G401 (cell line): ENCODE measurements around the gene CAP2. TPM values are rescaled to one million over a fixed set of nuclear protein-coding genes. Genes with fewer than 3 reads are reported as not detected.
"Not testable (repeated sequence)": the region's sequence is repeated elsewhere in the genome, so short reads cannot be mapped to it uniquely, and the experiment has no call there.

Experiments used
- DNase-seq: peaks from one replicate; pipeline ENCODE4 v3.0.0-alpha.2; 2015; ENCODE audit warnings: low spot score
- in situ Hi-C: cut with HindIII; loops from 2 replicates; pipeline ENCODE4 v1.10.0; 2016; ENCODE audit warnings: low sequenced_read_pairs, mixed read lengths
- total RNA-seq: library from RNA; depleted of rRNA; stranded (reverse); fragments of >200 nt; shearing (Covaris generic); gene quantifications from 2 replicates; pipeline ENCODE4 v1.2.3, GENCODE V29; 2014

CAP2 gene
- total RNA-seq, 1 experiment from 2014 or later: 5.3 TPM

DNA sequence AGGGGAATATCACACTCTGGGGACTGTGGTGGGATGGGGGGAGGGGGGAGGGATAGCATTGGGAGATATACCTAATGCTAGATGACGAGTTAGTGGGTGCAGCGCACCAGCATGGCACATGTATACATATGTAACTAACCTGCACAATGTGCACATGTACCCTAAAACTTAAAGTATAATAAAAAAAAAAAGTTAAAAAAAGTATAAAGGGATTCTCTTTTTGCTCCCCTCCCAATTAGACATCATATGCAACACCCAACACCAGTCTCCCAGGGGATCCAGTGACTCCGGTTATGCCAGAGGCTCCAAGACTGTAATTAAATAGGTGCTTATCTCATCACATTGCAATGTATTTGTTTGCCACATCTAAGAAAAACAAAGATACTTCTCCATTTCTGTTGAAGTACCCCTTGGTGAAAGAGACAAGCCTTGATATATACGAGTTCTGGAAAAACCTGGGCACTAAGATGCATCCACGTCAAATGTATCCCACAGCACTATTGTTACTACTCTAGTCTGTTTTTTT is 35.3 kb downstream of the CAP2 start:
- in situ Hi-C loops, DNase-seq: not testable (repeated sequence)

DNA sequence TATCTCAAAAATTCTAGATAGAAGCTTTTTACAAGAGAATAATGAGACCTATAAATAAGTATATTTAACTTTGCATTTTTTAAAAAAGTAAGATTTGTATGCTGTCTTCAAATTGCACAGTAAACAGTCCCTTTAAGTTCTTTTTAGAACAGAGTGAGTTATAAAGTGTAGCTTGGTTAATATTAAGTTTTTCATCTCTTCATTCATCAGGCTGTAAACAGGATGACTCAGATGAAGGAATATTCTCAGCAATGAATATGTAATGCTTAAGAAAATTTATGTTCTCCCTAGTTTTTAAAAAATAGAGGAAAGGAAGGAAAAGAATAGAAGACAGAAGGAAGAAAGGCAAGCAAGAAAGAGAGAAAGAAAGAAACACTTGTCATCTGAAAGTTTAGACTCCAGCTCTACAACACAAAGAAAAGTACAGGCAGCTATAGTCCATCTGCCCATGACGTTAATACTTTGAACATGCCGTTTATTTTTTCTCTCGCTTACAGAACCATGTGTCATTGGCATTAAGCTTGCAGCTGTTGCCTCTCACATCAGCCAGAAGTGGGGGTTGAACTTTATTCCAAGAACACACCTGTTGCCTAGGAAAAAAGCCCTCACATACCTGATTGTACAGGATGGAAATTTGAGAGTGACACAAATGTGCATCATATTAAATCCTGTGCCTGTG is 36.1 kb downstream of the CAP2 start:
- DNase-seq: no peak
- in situ Hi-C loops: no loop called here

DNA sequence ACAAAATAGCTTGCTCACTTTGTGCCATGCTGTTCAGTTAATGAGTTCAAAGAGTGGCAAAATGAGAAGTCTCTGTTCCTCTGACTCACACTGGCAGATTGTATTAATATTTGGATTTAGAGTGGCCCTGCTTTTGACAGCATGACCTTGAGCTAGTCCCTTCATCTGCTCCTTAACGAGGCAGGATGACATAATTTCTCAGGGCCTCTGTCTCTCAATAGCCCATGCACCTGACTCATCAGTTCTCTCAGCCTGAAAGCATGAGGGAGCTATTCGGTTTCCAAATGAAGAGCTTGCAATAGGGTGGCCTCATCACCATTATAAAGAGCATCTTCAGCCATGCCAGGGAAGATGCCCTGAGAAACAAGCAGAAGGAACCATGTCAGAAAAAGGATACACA is 38.2 kb downstream of the CAP2 start:
- no peak for DNase-seq
- in situ Hi-C loops: no loop called here

DNA sequence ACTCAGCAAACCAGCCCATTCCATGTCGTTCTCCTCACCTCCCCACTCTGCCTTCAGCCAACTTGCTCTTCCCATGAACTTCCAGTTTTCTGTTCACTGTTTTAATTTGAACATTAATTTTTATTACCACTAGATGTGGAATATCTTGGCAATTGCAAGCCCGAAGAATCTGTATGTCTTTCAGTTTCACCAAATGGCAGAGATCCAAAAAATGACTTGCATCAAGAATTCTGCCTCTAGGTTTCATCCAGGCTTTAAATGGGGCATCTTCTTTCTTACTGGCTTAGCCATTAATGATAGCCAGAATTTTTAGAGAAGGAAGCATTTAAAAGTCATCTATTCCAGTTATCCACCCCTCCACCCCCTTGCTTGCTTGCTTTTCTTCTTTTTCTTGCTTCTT is 39.0 kb downstream of the CAP2 start:
- no peak for DNase-seq
- in situ Hi-C loops: no loop called here

DNA sequence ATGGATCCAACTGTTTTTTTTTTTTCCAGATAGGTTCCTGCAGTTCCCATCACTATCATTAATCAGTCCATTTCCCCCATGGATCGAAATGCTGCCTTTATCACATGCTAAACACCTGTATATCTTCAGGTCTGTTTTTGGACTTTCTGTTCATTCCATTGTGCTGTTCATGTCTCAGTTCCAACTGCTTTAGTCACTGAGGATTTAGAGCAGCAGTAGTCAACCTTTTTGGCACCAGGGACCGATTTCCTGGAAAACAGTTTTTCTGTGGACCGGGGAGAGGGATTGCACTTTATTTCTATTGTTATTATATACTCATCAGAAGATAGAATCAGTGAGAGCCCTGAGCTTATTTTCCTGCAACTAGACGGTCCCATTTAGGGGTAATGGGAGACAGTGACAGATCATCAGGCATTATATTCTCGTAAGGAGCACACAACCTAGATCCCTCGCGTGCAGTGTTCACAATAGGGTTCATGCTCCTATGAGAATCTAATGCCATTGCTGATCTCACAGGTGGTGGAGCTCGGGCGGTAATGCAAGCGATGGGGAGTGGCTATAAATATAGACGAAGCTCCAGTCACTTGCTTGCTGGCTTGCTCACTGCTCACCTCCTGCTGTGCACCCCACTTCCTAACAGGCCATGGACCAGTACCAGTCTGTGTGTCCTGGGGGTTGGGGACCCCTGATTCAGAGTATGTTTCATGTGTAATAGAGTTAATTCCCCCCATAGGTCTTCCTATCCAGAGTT is 46.0 kb downstream of the CAP2 start:
- DNase-seq: no peak
- in situ Hi-C loops: no loop called here

DNA sequence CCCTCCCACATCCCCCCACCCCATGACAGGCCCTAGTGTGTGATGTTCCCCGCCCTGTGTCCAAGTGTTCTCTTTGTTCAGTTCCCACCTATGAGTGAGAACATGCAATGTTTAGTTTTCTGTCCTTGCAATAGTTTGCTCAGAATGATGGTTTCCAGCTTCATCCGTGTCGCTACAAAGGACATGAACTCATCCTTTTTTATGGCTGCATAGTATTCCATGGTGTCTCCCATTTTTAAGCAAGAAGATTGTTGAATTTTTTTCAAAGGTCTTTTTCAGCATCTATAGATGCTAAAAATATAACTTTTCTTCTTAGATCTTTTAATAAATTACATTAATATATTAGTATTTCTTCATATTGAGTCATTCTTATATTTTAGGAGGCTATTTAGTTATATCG is 47.4 kb downstream of the CAP2 start:
- DNase-seq, in situ Hi-C loops: not testable (repeated sequence)

DNA sequence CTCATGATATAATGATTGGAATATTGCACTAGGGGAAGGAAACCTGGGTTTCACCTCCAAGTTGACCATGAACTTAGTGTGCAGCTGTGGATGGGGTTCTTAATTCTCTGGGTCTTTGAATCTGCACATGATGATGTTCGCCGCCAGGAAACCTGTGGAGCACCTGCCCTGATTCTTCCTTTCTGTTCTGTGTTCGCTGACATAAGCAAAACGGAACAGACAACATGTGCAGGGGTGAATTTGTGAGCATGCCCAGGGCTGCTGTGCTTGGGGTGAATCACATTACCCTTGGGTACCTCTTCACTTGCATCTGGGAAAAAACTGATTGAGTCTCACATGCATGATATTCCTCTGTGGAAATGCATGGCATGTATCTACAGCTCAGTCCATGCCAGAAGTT is 48.8 kb downstream of the CAP2 start:
- in situ Hi-C loops: no loop called here
- no peak for DNase-seq

DNA sequence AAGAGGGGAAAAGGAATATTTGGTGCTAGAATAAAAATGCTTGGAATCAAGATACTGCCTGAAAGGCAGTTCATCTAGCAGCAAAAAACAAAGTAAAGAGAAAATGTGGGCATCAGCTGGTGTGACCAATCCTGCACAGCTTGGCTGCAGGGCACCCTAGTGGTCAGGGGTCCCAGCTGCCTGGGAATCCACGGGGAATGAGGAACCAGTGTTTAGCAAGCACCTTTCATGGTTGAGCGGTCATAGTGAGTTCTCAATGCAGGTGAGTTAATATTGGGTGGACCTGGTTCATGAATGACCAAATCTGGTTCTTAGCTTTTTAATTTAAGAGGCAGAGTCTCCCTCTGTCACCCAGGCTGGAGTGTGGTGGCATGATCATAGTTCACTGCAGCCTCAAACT is 53.3 kb downstream of the CAP2 start:
- in situ Hi-C loops: no loop called here
- DNase-seq: no peak

DNA sequence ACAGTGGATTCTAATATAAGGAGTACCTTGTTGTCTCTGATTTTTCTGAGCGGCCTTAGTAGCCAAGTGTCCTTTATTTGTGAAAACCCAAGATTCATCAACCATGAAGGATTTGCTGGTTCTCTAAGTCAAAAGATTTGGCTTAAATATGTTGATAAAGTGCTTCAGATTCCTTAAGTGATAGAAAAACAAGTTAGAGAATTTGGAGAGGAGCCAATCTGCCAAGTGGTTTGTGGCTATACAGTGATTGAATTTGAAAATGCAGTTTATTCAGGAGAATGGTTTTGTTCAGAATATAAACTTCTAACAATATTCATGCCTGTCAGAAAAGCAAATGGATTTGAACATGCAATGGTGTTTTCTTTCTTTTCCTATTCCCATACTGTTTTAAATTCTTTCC is 54.8 kb downstream of the CAP2 start:
- in situ Hi-C loops: no loop called here

DNA sequence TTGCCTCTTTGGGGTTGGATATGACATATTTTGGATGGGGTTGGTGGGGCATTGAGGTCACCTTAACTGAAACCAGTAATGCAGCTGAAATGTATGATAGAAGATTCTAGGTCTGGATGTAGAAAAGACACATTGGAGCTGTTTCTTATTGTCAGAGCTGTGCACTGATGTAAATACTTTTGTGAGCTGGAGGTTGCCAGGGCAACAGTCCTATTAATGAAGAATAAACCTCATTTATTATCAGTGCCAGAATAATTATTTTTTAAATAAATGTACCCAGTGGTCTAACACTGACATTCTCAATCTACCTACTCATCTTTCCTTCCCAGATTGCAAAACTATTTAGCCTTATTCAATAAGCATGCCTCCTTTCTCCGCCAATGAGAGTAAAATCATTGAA is 57.0 kb downstream of the CAP2 start:
- no peak for DNase-seq
- in situ Hi-C loops: no loop called here

More for the DNA sequence above, 54.8 kb downstream of the CAP2 start:
- DNase-seq: no peak

DNA sequence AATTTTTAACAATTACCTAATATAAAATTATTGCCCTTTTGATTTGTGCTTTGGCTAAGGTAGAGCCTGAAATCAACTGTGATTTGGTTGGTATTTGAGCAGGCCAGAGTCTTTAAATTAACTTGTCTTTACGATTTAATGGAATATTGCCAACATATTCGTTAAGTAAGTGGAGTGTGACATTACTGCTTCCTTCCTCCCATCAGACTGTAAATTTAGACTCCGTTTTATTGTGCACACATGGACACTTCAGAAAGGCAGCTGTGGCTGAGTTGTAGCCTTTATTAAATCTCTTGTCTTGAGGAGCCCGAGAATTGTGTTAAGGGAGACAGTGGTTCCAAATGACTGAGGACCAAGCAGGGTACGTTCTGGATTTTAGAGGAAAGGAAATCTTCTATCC is 57.4 kb downstream of the CAP2 start:
- no peak for DNase-seq
- in situ Hi-C loops: no loop called here

DNA sequence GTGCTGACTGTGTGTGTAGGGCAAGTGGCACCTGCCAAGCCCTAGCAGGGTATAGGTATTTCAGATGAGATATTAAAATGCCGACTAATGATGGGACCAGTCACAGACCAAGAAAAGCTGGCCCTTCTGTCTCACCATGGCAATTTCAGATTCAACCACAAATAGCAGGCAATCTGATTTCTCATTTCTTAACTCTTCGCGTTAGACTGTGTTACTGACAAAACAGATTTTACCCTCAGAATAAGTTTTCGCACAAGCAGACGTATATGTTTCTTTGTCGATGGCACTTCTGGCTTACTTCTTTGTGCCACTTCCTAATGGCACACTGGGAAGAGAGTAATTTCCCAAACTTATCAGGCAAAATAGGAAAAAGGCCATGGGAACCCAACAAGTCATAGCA is 58.7 kb downstream of the CAP2 start:
- in situ Hi-C loops: no loop called here

DNA sequence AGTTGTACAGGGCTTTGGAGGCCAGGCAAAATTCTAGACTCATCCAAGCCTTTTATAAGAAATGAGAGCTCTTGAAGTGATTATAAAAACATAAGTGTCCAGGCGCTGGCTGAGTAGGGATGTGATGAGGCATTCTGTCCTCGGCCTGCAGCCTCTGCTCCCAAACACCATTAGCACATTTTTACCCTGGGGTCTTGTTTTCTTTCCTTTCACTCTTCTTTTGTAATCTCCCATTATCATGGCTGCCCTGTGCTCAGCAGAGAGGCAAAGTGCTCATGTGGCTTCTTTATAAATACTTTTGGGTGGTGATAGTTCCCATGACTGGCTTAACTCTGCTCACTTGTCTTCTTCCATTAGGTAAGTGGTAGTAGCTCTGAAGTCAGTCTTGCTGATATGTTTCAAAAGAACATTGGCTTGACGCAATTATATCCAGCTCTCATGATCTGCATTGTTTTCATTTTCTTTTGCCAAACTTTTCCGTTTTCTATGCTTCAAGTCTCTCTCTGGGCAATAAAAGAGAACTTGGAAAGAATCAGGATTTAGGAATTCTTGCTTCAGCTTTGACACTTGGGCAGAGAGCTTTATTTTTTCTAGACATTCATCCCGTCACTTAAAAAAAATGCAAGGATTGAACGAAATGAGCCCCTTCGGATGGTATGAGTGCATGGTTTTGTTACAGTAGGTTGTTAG is 61.1 kb downstream of the CAP2 start:
- in situ Hi-C loops: no loop called here
- no peak for DNase-seq

More for the DNA sequence above, 58.7 kb downstream of the CAP2 start:
- no peak for DNase-seq

DNA sequence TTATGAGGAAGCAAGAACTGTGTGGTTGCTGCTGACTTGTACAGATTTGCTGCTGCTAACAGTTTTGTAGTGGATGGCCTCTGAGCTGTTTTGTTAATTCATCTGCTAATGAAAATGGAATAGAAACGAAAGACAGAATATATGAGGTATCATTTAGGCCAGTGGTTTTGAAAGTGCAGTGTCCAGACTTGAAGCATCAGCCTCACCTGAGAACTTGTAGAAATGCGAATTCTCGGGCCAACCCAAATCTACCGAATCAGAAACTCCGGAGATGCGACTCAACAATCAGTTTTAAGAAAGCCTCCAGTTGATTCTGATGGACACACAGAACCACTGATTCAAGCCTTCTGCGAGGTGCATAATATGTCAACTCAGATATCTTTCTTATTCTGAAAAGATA is 62.5 kb downstream of the CAP2 start:
- DNase-seq: no peak
- in situ Hi-C loops: no loop called here

DNA sequence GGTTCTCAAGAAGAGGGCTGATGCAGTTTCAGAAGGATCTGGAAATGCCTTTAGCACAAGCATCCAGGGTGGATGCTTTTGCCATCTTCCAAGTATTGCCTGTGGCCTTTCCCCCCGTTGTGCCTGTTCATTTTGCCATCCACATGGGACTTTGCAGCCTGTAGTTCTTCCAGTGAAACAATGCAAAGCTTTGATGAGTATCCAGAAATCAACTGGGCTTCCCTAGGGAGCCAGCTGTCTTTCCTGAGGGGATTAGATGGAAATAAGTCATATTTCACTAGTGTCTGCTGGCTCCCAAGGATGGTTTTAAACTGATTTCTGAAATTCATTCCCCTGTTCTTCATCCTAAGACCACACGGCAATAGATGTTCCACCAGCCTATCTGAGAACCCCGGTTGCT is 63.3 kb downstream of the CAP2 start:
- DNase-seq: no peak
- in situ Hi-C loops: no loop called here

DNA sequence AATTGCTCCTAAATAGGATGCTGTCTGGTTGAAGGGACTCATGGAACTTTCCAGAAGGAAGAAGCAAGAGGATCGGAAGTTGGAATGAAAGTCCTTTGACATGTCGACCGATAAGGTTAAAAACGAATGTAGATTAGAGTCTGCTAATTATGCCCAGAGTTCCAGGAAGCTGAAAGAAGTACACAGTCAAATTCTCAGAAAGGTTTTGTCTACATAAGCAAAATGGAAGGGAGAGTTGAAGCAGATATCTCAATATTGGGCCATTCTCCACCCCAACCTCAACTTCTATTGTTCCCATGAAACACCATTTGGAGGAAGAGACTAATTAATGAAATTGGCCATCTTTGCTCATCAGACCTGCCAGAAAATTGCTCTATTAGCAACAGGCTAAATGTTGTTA is 64.0 kb downstream of the CAP2 start:
- in situ Hi-C loops: no loop called here
- no peak for DNase-seq

DNA sequence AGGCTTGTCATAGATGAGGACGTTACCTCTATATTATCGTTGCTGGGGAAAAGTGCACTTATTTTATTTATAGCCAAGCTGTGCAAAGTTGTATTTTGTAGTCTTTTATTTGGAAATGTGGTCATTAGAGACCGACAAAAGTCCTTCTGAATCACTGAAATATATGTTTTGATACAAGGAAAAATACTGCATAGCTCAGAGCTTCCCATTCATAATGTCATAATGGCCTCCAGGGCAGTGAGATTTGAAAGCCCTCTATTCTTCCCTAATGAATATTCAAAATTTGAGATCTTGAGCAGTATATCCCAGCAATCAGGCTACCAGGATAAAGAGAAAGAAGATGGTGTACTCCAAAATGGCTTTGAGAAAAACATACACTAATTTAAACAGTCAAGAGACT is 64.6 kb downstream of the CAP2 start:
- in situ Hi-C loops: no loop called here
- DNase-seq: no peak

DNA sequence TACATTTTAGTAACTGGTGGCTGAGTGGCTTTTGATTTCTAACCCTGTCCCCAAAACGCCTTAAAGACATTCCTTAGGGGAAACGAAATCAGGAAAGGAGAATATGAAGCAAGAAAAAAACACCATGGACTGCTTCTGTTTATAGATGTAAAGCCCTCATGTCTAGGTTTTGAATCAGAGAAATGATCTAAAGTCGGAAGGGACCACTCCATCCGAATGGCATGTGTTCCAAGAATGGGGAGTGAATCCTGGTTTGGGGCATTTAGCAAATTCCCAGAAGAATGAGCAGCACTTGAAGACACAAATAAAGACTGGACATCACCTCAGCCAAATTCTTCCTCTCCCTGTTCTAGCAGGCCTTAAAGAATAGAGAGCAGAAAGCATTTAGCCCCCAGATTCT is 65.6 kb downstream of the CAP2 start:
- DNase-seq: no peak
- in situ Hi-C loops: no loop called here

DNA sequence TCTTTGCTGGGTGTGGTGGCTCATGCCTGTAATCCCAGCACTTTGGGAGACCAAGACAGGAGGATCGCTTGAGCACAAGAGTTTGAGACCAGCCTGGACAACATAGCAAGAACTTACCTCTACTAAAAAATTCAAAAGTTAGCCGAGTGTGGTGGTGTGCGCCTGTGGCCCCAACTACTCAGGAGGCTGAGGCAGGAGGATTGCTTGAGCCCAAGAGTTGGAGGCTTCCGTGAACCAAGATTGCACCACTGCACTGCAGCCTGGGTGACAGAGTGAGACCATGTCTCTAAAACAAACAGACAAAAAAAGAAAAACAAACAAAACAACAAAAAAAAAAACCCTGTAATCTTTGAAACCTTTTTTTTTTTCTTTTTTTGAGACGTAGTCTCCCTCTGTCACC is 67.5 kb downstream of the CAP2 start:
- in situ Hi-C loops: no loop called here
- no peak for DNase-seq

DNA sequence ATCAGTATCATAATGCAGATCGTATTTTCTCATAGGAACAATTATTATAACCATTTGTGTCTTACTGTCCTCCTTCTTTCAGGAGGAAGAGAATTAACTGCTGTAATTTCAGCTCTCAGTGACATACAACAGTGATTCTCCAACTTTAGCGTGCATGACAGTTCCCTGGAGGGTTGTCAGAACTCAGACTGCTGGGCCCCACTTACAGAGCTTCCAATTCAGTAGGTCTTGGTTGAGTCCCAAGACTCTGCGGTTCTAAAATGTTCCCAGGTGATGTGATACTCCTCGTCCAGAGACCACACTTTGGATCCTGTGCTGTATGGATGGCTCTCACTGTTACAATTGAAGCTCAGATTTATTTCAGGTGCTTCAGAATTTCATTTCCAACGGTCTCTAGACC is 72.8 kb downstream of the CAP2 start:
- in situ Hi-C loops: no loop called here
- DNase-seq: no peak
